ENCODE data around the gene PCNX2. TPM values are rescaled to one million over a fixed set of nuclear protein-coding genes. Genes with fewer than 3 reads are reported as not detected.

Gene PCNX2
- total and polyA plus RNA-seq, 9 donors = 5.7 to 26.0 (median 18.9) TPM

GRCh38 chr1:232939748-232940147, 355.8 kb downstream of the PCNX2 start:
- no peak overlapping the region for H3K27ac ChIP-seq
- H3K4me1 ChIP-seq (ENCODE audit: insufficient read depth) = no peaks in the 10 kb centered on the region
- WGBS, 3 donors = 89 to 93% (median 89%) methylated on average over 2 of the region's 2 CpGs
- H3K36me3 ChIP-seq = no peaks in the 10 kb centered on the region
- intact Hi-C loops (cut with DNase I) = no loop called here
- H3K27me3 ChIP-seq = no peaks in the 10 kb centered on the region
- DNase-seq = no peak
- TF ChIP-seq POLR2A (IDR thresholded peaks at IDR 0.05) (no peak), EP300 (IDR thresholded peaks at IDR 0.05) (no peak), CTCF (IDR thresholded peaks at IDR 0.05) (no peak)
- H3K9me3 ChIP-seq = no peaks in the 10 kb centered on the region
- no peak overlapping the region for H3K4me3 ChIP-seq

GRCh38 chr1:232938926-232939325, 356.6 kb downstream of the PCNX2 start:
- no peak for DNase-seq
- Histone ChIP-seq H3K36me3 (no peaks in the 10 kb centered on the region), H3K27me3 (no peaks in the 10 kb centered on the region), H3K9me3 (no peaks in the 10 kb centered on the region), H3K4me1 (ENCODE audit: insufficient read depth) (no peaks in the 10 kb centered on the region), H3K27ac (no peak overlapping the region), H3K4me3 (no peak overlapping the region)
- TF ChIP-seq CTCF (IDR thresholded peaks at IDR 0.05) (no peak), POLR2A (IDR thresholded peaks at IDR 0.05) (no peak), EP300 (IDR thresholded peaks at IDR 0.05) (no peak)
- intact Hi-C loops (cut with DNase I) = no loop called here
- 93 to 96% (median 95%) methylated on average over 11 of the region's 11 CpGs for WGBS, 3 donors

GRCh38 chr1:232937741-232938375, 357.7 kb downstream of the PCNX2 start:
- no peak for DNase-seq
- intact Hi-C loops (cut with DNase I) = no loop called here
- no peaks in the 10 kb centered on the region for H3K4me1 ChIP-seq (ENCODE audit: insufficient read depth)
- H3K27ac ChIP-seq = no peak overlapping the region
- H3K4me3 ChIP-seq = no peak overlapping the region
- H3K27me3 ChIP-seq = no peaks in the 10 kb centered on the region
- TF ChIP-seq CTCF (IDR thresholded peaks at IDR 0.05) (no peak), EP300 (IDR thresholded peaks at IDR 0.05) (no peak), POLR2A (IDR thresholded peaks at IDR 0.05) (no peak)
- 63 to 69% (median 66%) methylated on average over 8 of the region's 8 CpGs for WGBS, 3 donors
- H3K9me3 ChIP-seq = no peaks in the 10 kb centered on the region
- H3K36me3 ChIP-seq = no peaks in the 10 kb centered on the region

- no peak overlapping the region for H3K27ac ChIP-seq
- H3K9me3 ChIP-seq = no peaks in the 10 kb centered on the region
- no peaks in the 10 kb centered on the region for H3K27me3 ChIP-seq
- no peaks in the 10 kb centered on the region for H3K4me1 ChIP-seq (ENCODE audit: insufficient read depth)
- no peak overlapping the region for H3K4me3 ChIP-seq
- no peak for TF ChIP-seq POLR2A (IDR thresholded peaks at IDR 0.05)
- TF ChIP-seq EP300 (IDR thresholded peaks at IDR 0.05) = no peak
- no peak for TF ChIP-seq CTCF (IDR thresholded peaks at IDR 0.05)
- DNase-seq = no peak
- H3K36me3 ChIP-seq = no peaks in the 10 kb centered on the region
- intact Hi-C loops (cut with DNase I) = no loop called here
- 90 to 93% (median 91%) methylated on average over 6 of the region's 6 CpGs for WGBS, 3 donors
Measured at GRCh38 chr1:232936941-232937340, 358.6 kb downstream of the PCNX2 start.

Other genes starting within 250 kb of the PCNX2 start
- gene MAP3K21, start 32.0 kb upstream of the PCNX2 start, total RNA-seq = 10 to 100 TPM in 1 of 7 donors, 1 to 10 TPM in 6; 1.2 to 21.0 (median 1.8) TPM
- gene MAP3K21, start 32.0 kb upstream of the PCNX2 start, polyA plus RNA-seq = under 1 TPM; 0.52 to 0.87 TPM